Measurements from ENCODE around the gene KRT8. TPM values are rescaled to one million over a fixed set of nuclear protein-coding genes. Genes with fewer than 3 reads are reported as not detected.

Gene KRT8
- total RNA-seq, 2 donors from 2014 or later, result 182 to 536 TPM

GRCh38 chr12:52915637-52916036 lies 10.8 kb upstream of the KRT8 start:
- Histone ChIP-seq H3K36me3 (no peaks in the 10 kb centered on the region), H3K27ac (peak overlapping the region; percentile 49 to 80), H3K27me3 (replicated peaks; ENCODE audit: insufficient read depth) (no peaks in the 10 kb centered on the region), H3K4me3 (no peak overlapping the region), H3K9me3 (no peaks in the 10 kb centered on the region), H3K4me1 (replicated peaks) (no peaks in the 10 kb centered on the region)
- intact Hi-C loops (cut with DNase I), result no loop called here
- WGBS, result 57% methylated on average over 5 of the region's 5 CpGs
- DNase-seq (ENCODE audit: low spot score), result no peak
- TF ChIP-seq POLR2A (IDR thresholded peaks at IDR 0.05), result no peak
- no peak for TF ChIP-seq CTCF (IDR thresholded peaks at IDR 0.05)
- TF ChIP-seq POLR2AphosphoS5 (IDR thresholded peaks at IDR 0.05), result peak; percentile 80

- Histone ChIP-seq H3K36me3 (no peaks in the 10 kb centered on the region), H3K27me3 (replicated peaks; ENCODE audit: insufficient read depth) (no peaks in the 10 kb centered on the region), H3K4me3 (no peak overlapping the region), H3K27ac (peak overlapping the region in 1 of 2 donors; percentile 80), H3K9me3 (no peaks in the 10 kb centered on the region), H3K4me1 (replicated peaks) (no peaks in the 10 kb centered on the region)
- no peak for DNase-seq (ENCODE audit: low spot score)
- 75% methylated on average over 7 of the region's 7 CpGs for WGBS
- intact Hi-C loops (cut with DNase I), result no loop called here
- TF ChIP-seq POLR2A (IDR thresholded peaks at IDR 0.05) (no peak), CTCF (IDR thresholded peaks at IDR 0.05) (no peak), POLR2AphosphoS5 (IDR thresholded peaks at IDR 0.05) (no peak)
These were observed 9.8 kb upstream of the KRT8 start for GRCh38 chr12:52914576-52915121.

GRCh38 chr12:52913431-52913821 lies 8.6 kb upstream of the KRT8 start:
- no peaks in the 10 kb centered on the region for H3K36me3 ChIP-seq
- no peak for DNase-seq (ENCODE audit: low spot score)
- H3K4me3 ChIP-seq, result no peak overlapping the region
- H3K9me3 ChIP-seq, result no peaks in the 10 kb centered on the region
- peak overlapping the region in 1 of 2 donors; percentile 80 for H3K27ac ChIP-seq
- 73% methylated on average over 9 of the region's 9 CpGs for WGBS
- TF ChIP-seq CTCF (IDR thresholded peaks at IDR 0.05) (no peak), POLR2AphosphoS5 (IDR thresholded peaks at IDR 0.05) (no peak), POLR2A (IDR thresholded peaks at IDR 0.05) (no peak)
- H3K4me1 ChIP-seq (replicated peaks), result peaks cover 5% of the 10 kb centered on the region
- intact Hi-C loops (cut with DNase I), result no loop called here
- no peaks in the 10 kb centered on the region for H3K27me3 ChIP-seq (replicated peaks; ENCODE audit: insufficient read depth)

- intact Hi-C loops (cut with DNase I), result no loop called here
- Histone ChIP-seq H3K27ac (peak overlapping the region in 1 of 2 donors; percentile 80), H3K4me1 (replicated peaks) (peaks cover 7% of the 10 kb centered on the region), H3K27me3 (replicated peaks; ENCODE audit: insufficient read depth) (no peaks in the 10 kb centered on the region), H3K36me3 (no peaks in the 10 kb centered on the region), H3K9me3 (no peaks in the 10 kb centered on the region), H3K4me3 (no peak overlapping the region)
- WGBS, result 71% methylated on average over 8 of the region's 8 CpGs
- TF ChIP-seq POLR2AphosphoS5 (IDR thresholded peaks at IDR 0.05) (no peak), CTCF (IDR thresholded peaks at IDR 0.05) (no peak), POLR2A (IDR thresholded peaks at IDR 0.05) (no peak)
- DNase-seq (ENCODE audit: low spot score), result no peak
These were observed 8.0 kb upstream of the KRT8 start for GRCh38 chr12:52912711-52913430.

Data from prostate gland (tissue), 2 donors.